PC-3 (cell line): ENCODE measurements around the gene SCD5. TPM values are rescaled to one million over a fixed set of nuclear protein-coding genes. Genes with fewer than 3 reads are reported as not detected.

ENCODE experiments used
- ATAC-seq: fragments of 200-7000 bp; cut with Tn5 transposase; 2 replicates; pipeline ENCODE4 v1.9.1; 2020; ENCODE audit warnings: mild to moderate bottlenecking, moderate library complexity
- BruUV-seq: library from RNA; stranded (reverse); fragments of 400-500 nt; replicated peaks from 2 replicates; lab custom pipeline; 2021; lab: Mats Ljungman, UMichigan
- CTCF ChIA-PET: fragments of 300-600 bp; sonication (Branson Sonifier 250); formaldehyde crosslinking; loops from one replicate; lab custom pipeline; 2022; ENCODE audit warnings: antibody characterized with exemption; lab: Charles Lee
- POLR2A ChIA-PET: fragments of 300-600 bp; sonication (Branson Sonifier 250); formaldehyde crosslinking; loops from one replicate; lab custom pipeline; 2022; ENCODE audit warnings: antibody characterized with exemption; ENCODE audit not compliant: unreplicated experiment; lab: Charles Lee
- DNase-seq: peaks from one replicate; pipeline ENCODE4 v3.0.0-alpha.2; 2015
- H2AFZ ChIP-seq: fragments of 300-600 bp; sonication (generic); 2 replicates; pipeline ENCODE4 v1.6.0; 2016; ENCODE audit warnings: antibody characterized with exemption, low read length
- H3F3A ChIP-seq: fragments of 300-600 bp; sonication (generic); one replicate; pipeline ENCODE4 v1.6.0; 2017; ENCODE audit warnings: antibody characterized with exemption, low read length, control low read depth, mild to moderate bottlenecking; ENCODE audit not compliant: unreplicated experiment
- H3K27ac ChIP-seq: fragments of 300-600 bp; sonication (generic); 2 replicates; pipeline ENCODE4 v1.5.1; 2016; ENCODE audit warnings: mild to moderate bottlenecking, low read length
- H3K27me3 ChIP-seq: fragments of 300-600 bp; sonication (generic); 2 replicates; pipeline ENCODE4 v1.6.1; 2016; ENCODE audit warnings: low read length, mixed read lengths
- H3K36me3 ChIP-seq: fragments of 300-600 bp; sonication (generic); 2 replicates; pipeline ENCODE4 v1.6.1; 2016; ENCODE audit warnings: low read depth, mixed run types, low read length, mixed read lengths
- H3K4me1 ChIP-seq: fragments of 300-600 bp; sonication (generic); 2 replicates; pipeline ENCODE4 v1.5.1; 2016; ENCODE audit warnings: low read length; ENCODE audit not compliant: insufficient read depth
- H3K4me2 ChIP-seq: fragments of 300-600 bp; sonication (generic); 2 replicates; pipeline ENCODE4 v1.6.0; 2016; ENCODE audit warnings: low read length
- H3K4me3 ChIP-seq: fragments of 300-600 bp; sonication (generic); 2 replicates; pipeline ENCODE4 v1.5.1; 2016; ENCODE audit warnings: mild to moderate bottlenecking, low read length, mixed read lengths
- H3K79me2 ChIP-seq: fragments of 300-600 bp; sonication (generic); 2 replicates; pipeline ENCODE4 v1.6.1; 2017; ENCODE audit warnings: low read length, mixed read lengths
- H3K9ac ChIP-seq: fragments of 300-600 bp; sonication (generic); 2 replicates; pipeline ENCODE4 v1.6.0; 2016; ENCODE audit warnings: mild to moderate bottlenecking, low read length
- H3K9me2 ChIP-seq: fragments of 300-600 bp; sonication (generic); replicated peaks from 2 replicates; pipeline ENCODE4 v1.6.1; 2016; ENCODE audit warnings: mixed run types, low read length, mixed read lengths
- H3K9me3 ChIP-seq: fragments of 300-600 bp; sonication (generic); 2 replicates; pipeline ENCODE4 v1.6.1; 2016; ENCODE audit warnings: low read length, mixed read lengths
- H4K20me1 ChIP-seq: fragments of 300-600 bp; sonication (generic); 2 replicates; pipeline ENCODE4 v1.6.1; 2016; ENCODE audit warnings: low read length, mixed read lengths
- EZH2 ChIP-seq: fragments of 300-600 bp; sonication (generic); IDR thresholded peaks from one replicate; pipeline ENCODE4 v1.6.1; 2017; ENCODE audit warnings: antibody characterized with exemption, mild to moderate bottlenecking, low read length; ENCODE audit not compliant: unreplicated experiment
- EZH2phosphoT487 ChIP-seq: fragments of 300-600 bp; sonication (generic); IDR thresholded peaks from 2 replicates; pipeline ENCODE4 v1.6.1; 2018; ENCODE audit warnings: mild to moderate bottlenecking, antibody characterized with exemption, low read length, borderline replicate concordance
- intact Hi-C: fragments of 100-400 bp; cut with micrococcal nuclease; formaldehyde crosslinking; loops from 2 replicates; pipeline ENCODE4 v1.9.0; 2023
- microRNA-seq: library from miRNA; unstranded; fragments of <30 nt; microRNA quantifications from one replicate; pipeline ENCODE4 v1.1.0, GENCODE V29; 2020; ENCODE audit not compliant: unreplicated experiment
- total RNA-seq: library from RNA; depleted of rRNA; stranded (reverse); fragments of >200 nt; gene quantifications from 2 replicates; pipeline ENCODE4 v1.2.3, GENCODE V29; 2014; rRNA removed
- TF ChIP-seq, protein P1 (sequence below): fragments of 300-600 bp; sonication (generic); conservative IDR thresholded peaks from 2 replicates; pipeline ENCODE4 v1.5.1; 2017; ENCODE audit warnings: antibody characterized with exemption, low read depth, mild to moderate bottlenecking, low read length

The SCD5 gene
- total RNA-seq, 1 experiment from 2014 or later, result 3.8 TPM

DNA sequence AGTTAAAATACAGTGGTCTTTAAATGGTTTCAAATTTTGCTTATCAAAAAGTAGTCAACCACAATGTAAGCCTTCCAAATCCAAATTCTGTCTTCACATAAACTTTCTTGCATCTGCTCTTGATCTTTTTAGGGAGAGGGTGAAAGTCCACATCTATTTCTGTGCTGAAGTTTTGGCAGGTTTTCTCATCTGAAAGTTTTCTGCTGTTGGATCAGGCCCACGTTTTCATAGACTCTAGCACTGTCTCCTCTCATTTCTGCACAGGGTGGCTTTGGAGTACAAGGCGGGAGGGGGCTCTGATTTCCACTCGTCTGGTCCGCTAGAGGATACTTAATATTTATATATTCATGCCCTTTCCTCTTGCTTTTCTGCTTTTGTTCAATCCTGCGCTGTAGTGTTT, 218.7 kb downstream of the SCD5 start:
- Histone ChIP-seq H3K36me3 (no peaks in the 10 kb centered on the region), H3K4me2 (no peak overlapping the region), H4K20me1 (no peaks in the 10 kb centered on the region), H3K9me2 (no peaks in the 10 kb centered on the region), H3K4me1 (no peaks in the 10 kb centered on the region), H3K79me2 (no peaks in the 10 kb centered on the region), H3F3A (no peaks in the 10 kb centered on the region), H3K4me3 (no peak overlapping the region), H3K9ac (no peak overlapping the region), H3K27me3 (peaks cover 15% of the 10 kb centered on the region), H2AFZ (no peak overlapping the region), H3K27ac (no peak overlapping the region), H3K9me3 (no peaks in the 10 kb centered on the region)
- no TSS peak for BruUV-seq
- ChIA-PET CTCF (no interaction called here), POLR2A (no interaction called here)
- TF ChIP-seq, protein P1, sequence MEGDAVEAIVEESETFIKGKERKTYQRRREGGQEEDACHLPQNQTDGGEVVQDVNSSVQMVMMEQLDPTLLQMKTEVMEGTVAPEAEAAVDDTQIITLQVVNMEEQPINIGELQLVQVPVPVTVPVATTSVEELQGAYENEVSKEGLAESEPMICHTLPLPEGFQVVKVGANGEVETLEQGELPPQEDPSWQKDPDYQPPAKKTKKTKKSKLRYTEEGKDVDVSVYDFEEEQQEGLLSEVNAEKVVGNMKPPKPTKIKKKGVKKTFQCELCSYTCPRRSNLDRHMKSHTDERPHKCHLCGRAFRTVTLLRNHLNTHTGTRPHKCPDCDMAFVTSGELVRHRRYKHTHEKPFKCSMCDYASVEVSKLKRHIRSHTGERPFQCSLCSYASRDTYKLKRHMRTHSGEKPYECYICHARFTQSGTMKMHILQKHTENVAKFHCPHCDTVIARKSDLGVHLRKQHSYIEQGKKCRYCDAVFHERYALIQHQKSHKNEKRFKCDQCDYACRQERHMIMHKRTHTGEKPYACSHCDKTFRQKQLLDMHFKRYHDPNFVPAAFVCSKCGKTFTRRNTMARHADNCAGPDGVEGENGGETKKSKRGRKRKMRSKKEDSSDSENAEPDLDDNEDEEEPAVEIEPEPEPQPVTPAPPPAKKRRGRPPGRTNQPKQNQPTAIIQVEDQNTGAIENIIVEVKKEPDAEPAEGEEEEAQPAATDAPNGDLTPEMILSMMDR, result no peak
- no peak for TF ChIP-seq EZH2phosphoT487
- TF ChIP-seq EZH2, result no peak
- intact Hi-C loops, result no loop called here
- ATAC-seq, result no peak
- no peak for DNase-seq

Small RNAs within 50 kb of the gene (microRNA-seq; reads per million reads assigned to microRNA genes)
- gene MIR575, result not detected

Other genes with a start within 250 kb of the SCD5 start
- 0.46 and 0.58 TPM in 2 replicates for gene TMEM150C, start 236.8 kb downstream of the SCD5 start, total RNA-seq
- gene SEC31A, start 92.4 kb upstream of the SCD5 start, total RNA-seq, result 47.4 and 77.1 TPM in 2 replicates
- gene THAP9, start 101.9 kb upstream of the SCD5 start, total RNA-seq, result 3.2 and 3.3 TPM in 2 replicates
- 12.7 and 15.9 TPM in 2 replicates for gene LIN54, start 212.0 kb upstream of the SCD5 start, total RNA-seq
- 49.5 and 58.3 TPM in 2 replicates for gene COPS4, start 236.4 kb upstream of the SCD5 start, total RNA-seq